Glomerular visceral epithelial cell (primary cell): Measurements from ENCODE around the gene EXO5.
"Not testable (repeated sequence)": the region's sequence is repeated elsewhere in the genome, so short reads cannot be mapped to it uniquely, and the experiment has no call there.

Experiments
- DNase-seq: peaks from one replicate; pipeline ENCODE4 v3.0.0-alpha.2; 2016; ENCODE audit errors: extremely low spot score

The EXO5 gene

DNA sequence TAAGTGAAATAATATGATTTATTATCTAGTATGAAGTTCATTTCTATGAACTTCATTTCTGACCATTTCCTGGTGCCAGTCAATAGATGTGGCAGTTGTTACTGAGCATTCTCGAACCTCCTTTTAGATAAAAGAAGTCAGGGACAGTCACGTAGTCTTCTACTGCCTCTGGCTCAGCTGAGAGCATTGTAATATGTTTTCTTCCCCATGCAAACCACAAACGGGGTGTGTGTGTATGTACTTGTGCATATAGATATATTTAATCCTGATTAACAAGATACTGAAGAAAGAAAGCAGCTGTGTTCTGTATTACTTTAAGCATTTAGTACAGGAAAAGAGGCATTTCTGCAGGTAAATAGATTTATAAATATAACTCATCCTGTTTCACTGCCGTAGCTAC is 44.5 kb downstream of the EXO5 start:
- no peak for DNase-seq

DNA sequence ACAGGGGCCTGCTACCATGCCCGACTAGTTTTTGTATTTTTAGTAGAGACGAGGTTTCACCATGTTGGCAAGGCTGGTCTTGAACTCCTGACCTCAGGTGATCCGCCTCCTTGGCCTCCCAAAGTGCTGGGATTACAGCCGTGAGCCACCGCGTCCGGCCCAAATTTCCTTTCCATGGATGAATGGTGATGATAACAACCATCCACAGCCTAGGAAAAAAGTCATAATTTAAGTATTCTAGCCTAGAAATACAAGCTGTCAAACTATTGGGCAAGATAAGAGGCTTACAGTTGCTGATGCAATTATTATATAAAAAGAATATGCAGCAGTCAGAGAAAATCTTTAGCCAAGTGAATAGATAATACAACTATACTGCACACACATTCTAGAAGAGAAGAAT is 46.2 kb downstream of the EXO5 start:
- not testable (repeated sequence) for DNase-seq

DNA sequence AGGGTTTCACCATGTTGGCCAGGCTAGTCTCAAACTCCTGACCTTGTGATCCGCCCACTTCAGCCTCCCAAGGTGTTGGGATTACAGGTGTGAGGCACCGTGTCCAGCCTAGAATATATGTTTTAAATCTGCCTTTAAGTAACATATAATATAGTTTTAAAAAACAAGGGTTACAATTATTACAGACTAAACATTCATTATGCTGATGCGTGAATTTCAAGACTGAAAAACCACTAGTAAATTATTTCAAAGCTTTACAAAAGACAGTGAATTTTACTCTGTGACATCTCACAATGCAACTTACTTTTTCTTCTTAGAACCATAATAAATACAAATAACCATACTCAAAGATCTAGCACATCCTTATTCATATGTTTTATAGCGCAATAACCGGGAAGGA is 47.6 kb downstream of the EXO5 start:
- no peak for DNase-seq

DNA sequence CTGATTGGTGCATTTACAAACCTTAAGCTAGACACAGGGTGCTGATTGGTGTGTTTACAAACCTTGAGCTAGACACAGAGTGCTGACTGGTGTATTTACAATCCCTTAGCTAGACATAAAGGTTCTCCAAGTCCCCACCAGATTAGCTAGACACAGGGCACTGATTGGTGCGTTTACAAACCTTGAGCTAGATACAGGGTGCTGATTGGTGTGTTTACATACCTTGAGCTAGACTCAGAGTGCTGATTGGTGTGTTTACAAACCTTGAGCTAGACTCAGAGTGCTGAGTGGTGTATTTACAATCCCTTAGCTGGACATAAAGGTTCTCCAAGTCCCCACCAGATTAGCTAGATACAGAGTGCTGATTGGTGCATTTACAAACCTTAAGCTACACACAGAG is 49.7 kb downstream of the EXO5 start:
- not testable (repeated sequence) for DNase-seq

DNA sequence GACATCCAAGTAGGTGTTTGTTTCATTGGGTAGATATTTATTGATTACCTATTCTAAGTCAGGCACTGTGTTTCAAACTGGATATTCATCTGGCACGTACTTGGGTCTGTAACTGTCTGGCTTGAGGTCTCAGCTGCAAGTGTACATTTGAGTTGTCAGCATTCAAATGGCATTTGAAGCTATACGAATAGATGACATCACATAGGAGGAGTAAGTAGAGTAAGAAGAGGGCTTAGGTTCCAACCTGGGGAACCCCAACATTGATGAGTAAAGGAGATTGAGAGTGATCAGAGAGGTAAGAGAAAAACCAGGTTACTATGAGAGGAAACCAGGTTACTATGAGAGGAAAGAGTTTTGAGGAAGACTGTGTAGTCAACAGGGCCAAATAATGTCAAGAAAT is 53.6 kb downstream of the EXO5 start:
- DNase-seq, result no peak

DNA sequence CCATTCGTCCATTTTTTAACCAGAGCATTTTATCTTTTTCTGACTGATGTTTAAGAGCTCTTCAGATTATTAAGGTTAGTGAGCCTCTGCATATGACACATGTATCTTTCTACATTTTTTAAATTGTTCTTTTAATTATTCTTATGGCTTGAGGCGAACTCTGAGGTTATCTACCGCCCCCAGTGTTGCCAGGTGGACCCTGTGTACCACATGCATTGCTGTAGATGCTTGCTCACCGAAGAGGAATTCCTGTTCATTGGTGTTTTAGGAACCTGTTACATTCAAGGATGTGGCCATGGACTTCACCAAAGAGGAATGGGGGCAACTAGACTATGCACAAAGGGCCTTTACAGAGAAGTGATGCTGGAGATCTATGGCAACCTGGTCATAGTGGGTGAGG is 54.7 kb downstream of the EXO5 start:
- no peak for DNase-seq

DNA sequence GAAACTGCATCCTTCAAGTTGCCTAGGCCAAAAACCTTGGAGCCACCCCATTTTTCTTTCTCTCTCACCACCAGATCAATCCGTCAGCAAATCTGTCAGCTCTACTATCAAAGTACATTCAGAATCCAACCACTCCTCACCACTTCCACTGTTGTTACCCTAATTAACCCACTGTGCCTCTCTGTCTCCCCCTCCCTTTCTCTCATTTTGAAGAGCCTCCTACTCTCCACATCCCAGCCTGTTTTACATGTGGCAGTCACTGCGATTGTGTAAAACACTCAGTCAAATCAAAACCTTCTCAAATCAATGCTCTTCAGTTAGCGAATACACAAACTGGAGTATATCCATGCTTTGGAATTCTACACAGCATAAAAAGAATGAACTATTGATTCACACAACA is 55.9 kb downstream of the EXO5 start:
- no peak for DNase-seq

DNA sequence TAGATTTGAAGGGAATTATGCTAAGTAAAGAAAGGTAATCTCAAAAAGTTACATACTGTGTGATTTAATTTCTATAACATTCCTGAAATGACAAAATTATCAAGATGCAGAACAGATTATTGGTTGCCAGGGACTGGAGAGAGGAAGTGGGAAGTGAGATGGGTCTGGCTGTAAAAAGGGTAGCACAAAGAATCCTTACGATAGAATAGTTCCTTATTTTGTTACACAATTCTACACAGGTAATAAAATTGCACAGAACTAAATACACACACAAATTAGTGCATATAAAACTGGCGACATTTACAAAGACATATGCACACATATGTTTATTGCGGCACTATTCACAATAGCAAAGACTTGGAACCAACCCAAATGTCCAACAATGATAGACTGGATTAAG is 56.3 kb downstream of the EXO5 start:
- DNase-seq, result no peak
